ENCODE data around the gene CFAP141.

DNA sequence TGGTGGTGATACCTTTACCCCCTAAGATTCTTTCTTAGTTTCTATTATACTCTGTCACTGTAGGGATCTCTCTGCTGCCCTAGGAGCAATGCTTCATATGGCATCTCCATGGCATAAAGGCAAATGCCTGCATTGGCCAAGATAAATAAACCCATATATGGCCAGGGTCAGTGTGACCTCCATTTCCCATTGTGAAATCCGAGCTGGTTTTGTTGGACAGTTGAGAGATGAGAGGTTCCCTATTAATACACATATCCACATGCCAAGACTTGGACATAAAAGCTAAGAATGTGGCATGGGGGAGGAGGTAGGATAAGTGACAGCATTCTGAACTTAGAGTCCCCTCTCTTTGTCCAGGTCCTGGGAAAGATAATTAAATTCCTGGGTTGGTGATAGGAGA lies 15.6 kb downstream of the CFAP141 start:
- TF ChIP-seq, protein P1, sequence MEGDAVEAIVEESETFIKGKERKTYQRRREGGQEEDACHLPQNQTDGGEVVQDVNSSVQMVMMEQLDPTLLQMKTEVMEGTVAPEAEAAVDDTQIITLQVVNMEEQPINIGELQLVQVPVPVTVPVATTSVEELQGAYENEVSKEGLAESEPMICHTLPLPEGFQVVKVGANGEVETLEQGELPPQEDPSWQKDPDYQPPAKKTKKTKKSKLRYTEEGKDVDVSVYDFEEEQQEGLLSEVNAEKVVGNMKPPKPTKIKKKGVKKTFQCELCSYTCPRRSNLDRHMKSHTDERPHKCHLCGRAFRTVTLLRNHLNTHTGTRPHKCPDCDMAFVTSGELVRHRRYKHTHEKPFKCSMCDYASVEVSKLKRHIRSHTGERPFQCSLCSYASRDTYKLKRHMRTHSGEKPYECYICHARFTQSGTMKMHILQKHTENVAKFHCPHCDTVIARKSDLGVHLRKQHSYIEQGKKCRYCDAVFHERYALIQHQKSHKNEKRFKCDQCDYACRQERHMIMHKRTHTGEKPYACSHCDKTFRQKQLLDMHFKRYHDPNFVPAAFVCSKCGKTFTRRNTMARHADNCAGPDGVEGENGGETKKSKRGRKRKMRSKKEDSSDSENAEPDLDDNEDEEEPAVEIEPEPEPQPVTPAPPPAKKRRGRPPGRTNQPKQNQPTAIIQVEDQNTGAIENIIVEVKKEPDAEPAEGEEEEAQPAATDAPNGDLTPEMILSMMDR (IDR thresholded peaks at IDR 0.05) = no peak
- TF ChIP-seq POLR2A (IDR thresholded peaks at IDR 0.05) = no peak
